Pancreas (tissue), 10 donors: Measurements from ENCODE around the gene LIMS1. TPM values are rescaled to one million over a fixed set of nuclear protein-coding genes. Genes with fewer than 3 reads are reported as not detected.

Experiments
- ATAC-seq, 4 donors: fragments of 200-7000 bp; cut with Tn5 transposase; one replicate each; pipeline versions ENCODE4 v1.8.0 to v1.9.1; 2020; ENCODE audit warnings: mild to moderate bottlenecking in 4 of 4, moderate library complexity in 4 of 4
- DNase-seq, 6 donors: peaks; one replicate each; pipeline ENCODE4 v3.0.0-alpha.2; 2020
- FAIRE-seq: peaks from 2 replicates; lab custom pipeline; 2012; peaks lifted over from hg19 to GRCh38; lab: Jason Lieb, UNC
- H3K27ac ChIP-seq, 4 donors: fragments of 200-600 bp; sonication (generic); 1 replicate in 3 of 4; 2 replicates in 1 of 4; pipeline versions ENCODE4 v1.5.0 to v1.8.0; 2020
- H3K27me3 ChIP-seq, 4 donors: fragments of 200-600 bp; one replicate each; pipeline ENCODE4 v1.8.0; 2021
- H3K36me3 ChIP-seq, 3 donors: fragments of 200-600 bp; sonication (generic) in 1 of 3; one replicate each; pipeline versions ENCODE4 v1.5.0 to v1.8.0; 2020 to 2021
- H3K4me1 ChIP-seq, 3 donors: fragments of 200-600 bp; one replicate each; pipeline ENCODE4 v1.8.0; 2021
- H3K4me3 ChIP-seq, 4 donors: fragments of 200-600 bp; sonication (generic) in 2 of 4; one replicate each; pipeline versions ENCODE4 v1.5.0 to v1.8.0; 2020 to 2021
- H3K9me3 ChIP-seq, 4 donors: fragments of 200-600 bp; one replicate each; pipeline ENCODE4 v1.8.0; 2021
- CTCF ChIP-seq, 4 donors: fragments of 200-600 bp; sonication (generic) in 3 of 4; IDR thresholded peaks; one replicate each; pipeline versions ENCODE4 v1.5.0 to v1.8.0; 2021; ENCODE audit warnings: antibody characterized with exemption in 4 of 4
- WGBS, 2 donors: extraction: QIAGEN DNeasy Blood & Tissue Kit; methylation state at CpG; one replicate each; pipeline ENCODE4 v1.1.7; 2013; 5-methylcytosine and 5-hydroxymethylcytosine counted together
- intact Hi-C, 3 donors: fragments of 100-400 bp; cut with DNase I; formaldehyde crosslinking; loops; one replicate each; pipeline versions ENCODE4 v1.11.1 to v1.14.2; 2022
- polyA plus RNA-seq, 2 donors: library from polyadenylated mRNA; stranded (reverse); fragments of 200-250 nt; gene quantifications; one replicate each; pipeline ENCODE4 v1.2.3, GENCODE V29; 2013
- total RNA-seq, 6 donors: library from RNA; stranded (reverse); fragmentation: NEBNext Ultra II Directional in 4 of 6; extraction: Animal tissue kit (Norgen Biotek cat#: 25700) in 4 of 6; gene quantifications; one replicate each; pipeline versions ENCODE4 v1.2.1 to v1.2.4, GENCODE V29; 2021 to 2023
- donor health status: healthy with polysubstance abuse.
- donor health status: DM: no; HTN: no; CAD: no; lungs with moderate emphysema.
- donor health status: DM: no; HTN: no; CAD: no.
- donor health status: control.
- donor health status: control.
- donor health status: Bipolar disorder and iron deficiency.
- donor health status: DM: yes; HTN: yes; CAD: no.
- donor health status: DM: no; HTN: no; CAD: no.
- donor health status: DM: no; HTN: no; CAD: no.
- donor health status: DM: yes; HTN: yes; CAD: no.

LIMS1 gene
- total and polyA plus RNA-seq, 8 donors: 7.9 to 45.7 (median 17.4) TPM

- H3K9me3 ChIP-seq: no peaks in the 10 kb centered on the region
- no peak for TF ChIP-seq CTCF (IDR thresholded peaks at IDR 0.05)
- peaks cover 7 to 20% (median 12%) of the 10 kb centered on the region in 3 donors for H3K4me1 ChIP-seq
- DNase-seq: no peak
- no peak overlapping the region for H3K27ac ChIP-seq
- no peak for ATAC-seq
- H3K36me3 ChIP-seq: no peaks in the 10 kb centered on the region
- no peaks in the 10 kb centered on the region for H3K27me3 ChIP-seq
- intact Hi-C loops: loop anchor here in 2 of 3 donors (5.0 to 10.0 kb wide), 2 partner anchors 225 to 233 kb away; no protein-coding TSS in a partner anchor
- H3K4me3 ChIP-seq: no peak overlapping the region
- no peak for FAIRE-seq
- WGBS, 2 donors: 74 to 88% methylated on average over 1 of the region's 1 CpG
Measured at GRCh38 chr2:108580050-108580449, 45.8 kb downstream of the LIMS1 start.

GRCh38 chr2:108583903-108584520, 49.7 kb downstream of the LIMS1 start:
- ATAC-seq: peak; percentile 77 to 90 (median 84)
- intact Hi-C loops: loop anchor here in 2 of 3 donors (5.0 to 10.0 kb wide), 2 partner anchors 229 to 237 kb away; no protein-coding TSS in a partner anchor
- WGBS, 2 donors: 36 to 38% methylated on average over 4 of the region's 4 CpGs
- Histone ChIP-seq H3K4me1 (peaks cover 15 to 24% (median 17%) of the 10 kb centered on the region in 3 donors), H3K27ac (no peak overlapping the region), H3K9me3 (no peaks in the 10 kb centered on the region), H3K36me3 (no peaks in the 10 kb centered on the region), H3K27me3 (no peaks in the 10 kb centered on the region), H3K4me3 (no peak overlapping the region)
- peak; percentile 44 to 66 (median 64) for TF ChIP-seq CTCF (IDR thresholded peaks at IDR 0.05)
- no peak for FAIRE-seq
- peak in 3 of 6 donors; percentile 45 to 66 (median 63) for DNase-seq

- Histone ChIP-seq H3K4me1 (peaks cover 20 to 34% (median 28%) of the 10 kb centered on the region in 3 donors), H3K9me3 (no peaks in the 10 kb centered on the region), H3K27ac (no peak overlapping the region), H3K36me3 (no peaks in the 10 kb centered on the region), H3K27me3 (no peaks in the 10 kb centered on the region), H3K4me3 (no peak overlapping the region)
- no peak for ATAC-seq
- no peak for FAIRE-seq
- DNase-seq: no peak
- WGBS, 2 donors: 72 to 75% methylated on average over 4 of the region's 4 CpGs
- intact Hi-C loops: loop anchor here in 1 of 3 donors (10.0 kb wide), 1 partner anchor 231 kb away; no protein-coding TSS in a partner anchor
- no peak for TF ChIP-seq CTCF (IDR thresholded peaks at IDR 0.05)
Measured at GRCh38 chr2:108585436-108585835, 51.2 kb downstream of the LIMS1 start.

GRCh38 chr2:108586116-108586515, 51.8 kb downstream of the LIMS1 start:
- WGBS, 2 donors: 91% methylated on average over 7 of the region's 7 CpGs
- ATAC-seq: no peak
- Histone ChIP-seq H3K27me3 (no peaks in the 10 kb centered on the region), H3K36me3 (no peaks in the 10 kb centered on the region), H3K4me3 (no peak overlapping the region), H3K9me3 (no peaks in the 10 kb centered on the region), H3K4me1 (peaks cover 20 to 37% (median 28%) of the 10 kb centered on the region in 3 donors), H3K27ac (peak overlapping the region in 1 of 4 donors; percentile 56)
- no peak for DNase-seq
- intact Hi-C loops: loop anchor here in 1 of 3 donors (10.0 kb wide), 1 partner anchor 231 kb away; no protein-coding TSS in a partner anchor
- TF ChIP-seq CTCF (IDR thresholded peaks at IDR 0.05): no peak
- no peak for FAIRE-seq

- FAIRE-seq (no peak), DNase-seq (no peak), ATAC-seq (no peak)
- TF ChIP-seq CTCF (IDR thresholded peaks at IDR 0.05): no peak
- WGBS, 2 donors: 71 to 82% methylated on average over 5 of the region's 5 CpGs
- intact Hi-C loops: loop anchor here in 1 of 3 donors (10.0 kb wide), 1 partner anchor 232 kb away; no protein-coding TSS in a partner anchor
- H3K27me3 ChIP-seq: no peaks in the 10 kb centered on the region
- H3K36me3 ChIP-seq: no peaks in the 10 kb centered on the region
- peaks cover 20 to 37% (median 28%) of the 10 kb centered on the region in 3 donors for H3K4me1 ChIP-seq
- no peaks in the 10 kb centered on the region for H3K9me3 ChIP-seq
- H3K27ac ChIP-seq: peak overlapping the region in 2 of 4 donors; percentile 33 to 56
- no peak overlapping the region for H3K4me3 ChIP-seq
Measured at GRCh38 chr2:108586631-108587030, 52.4 kb downstream of the LIMS1 start.
